ENCODE measurements around the gene MRTFA. TPM values are rescaled to one million over a fixed set of nuclear protein-coding genes. Genes with fewer than 3 reads are reported as not detected.

Gene MRTFA
- total and polyA plus RNA-seq, 4 donors: 7.5 to 22.0 (median 9.6) TPM

DNA sequence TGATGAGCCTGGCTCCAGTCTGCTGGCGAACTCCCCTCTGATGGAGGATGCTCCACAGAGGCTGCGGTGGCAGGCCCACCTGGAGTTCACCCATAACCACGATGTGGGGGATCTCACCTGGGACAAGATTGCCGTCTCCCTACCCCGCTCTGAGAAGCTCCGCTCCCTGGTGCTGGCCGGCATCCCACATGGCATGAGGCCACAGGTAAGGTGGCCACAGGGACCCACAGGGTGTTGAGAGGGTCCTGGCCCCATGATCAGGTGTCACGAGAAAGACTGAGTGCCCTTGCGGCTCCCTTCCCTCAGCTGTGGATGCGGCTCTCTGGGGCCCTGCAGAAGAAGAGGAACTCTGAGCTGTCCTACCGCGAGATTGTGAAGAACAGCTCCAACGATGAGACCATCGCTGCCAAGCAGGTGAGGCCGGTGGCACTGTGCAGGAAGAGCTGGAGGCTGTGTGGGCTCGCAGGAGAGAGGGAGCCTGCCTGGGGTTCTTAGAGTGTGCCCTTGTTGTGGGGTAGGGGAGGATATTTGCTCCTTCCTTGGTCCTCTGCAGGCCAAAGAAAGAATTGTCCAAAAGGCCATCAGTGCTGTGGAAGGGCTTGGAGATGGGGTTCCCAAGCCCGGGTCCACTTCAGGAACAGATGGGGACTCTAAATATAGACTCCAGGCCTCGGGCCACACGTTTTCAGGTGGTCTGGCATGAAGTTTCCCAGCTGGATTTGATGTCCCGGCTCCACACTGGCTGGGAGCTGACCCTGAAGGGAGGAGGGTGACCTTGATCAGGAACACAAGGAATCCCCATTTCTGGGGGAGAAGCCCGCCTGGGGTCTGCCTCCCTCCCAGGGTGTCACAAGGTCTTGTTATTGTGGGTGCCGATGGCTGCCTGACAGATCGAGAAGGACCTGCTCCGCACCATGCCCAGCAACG is 232.0 kb downstream of the MRTFA start:
- no peaks in the 10 kb centered on the region for H3K27me3 ChIP-seq (ENCODE audit: control insufficient read depth in 4 of 4, insufficient read depth in 4 of 4, low read length in 3 of 4)
- H3K9me3 ChIP-seq (ENCODE audit: control insufficient read depth in 4 of 4, low read length in 3 of 4): no peaks in the 10 kb centered on the region
- H3K27ac ChIP-seq (ENCODE audit: low read depth in 1 of 2, low read length in 2 of 2): no peak overlapping the region
- no peak overlapping the region for H3K4me3 ChIP-seq (ENCODE audit: low read depth in 1 of 3, low read length in 3 of 3)
- WGBS: 94% methylated on average over 25 of the region's 25 CpGs
- DNase-seq (ENCODE audit: low spot score): no peak
- H3K4me1 ChIP-seq (ENCODE audit: control insufficient read depth in 4 of 4, insufficient read depth in 4 of 4, low read length in 3 of 4): no peaks in the 10 kb centered on the region
- H3K36me3 ChIP-seq (ENCODE audit: control insufficient read depth in 4 of 4, insufficient read depth in 3 of 4, low read depth in 1 of 4, low read length in 3 of 4): peaks cover 14 to 64% (median 28%) of the 10 kb centered on the region in 4 donors
- H3K9ac ChIP-seq (ENCODE audit: low read depth in 1 of 2, low read length in 2 of 2): no peak overlapping the region
- TF ChIP-seq JUND (IDR thresholded peaks at IDR 0.05) (no peak), EGR1 (IDR thresholded peaks at IDR 0.05; ENCODE audit: low read depth in 2 of 2) (no peak), GABPA (IDR thresholded peaks at IDR 0.05 in 1 of 2, conservative IDR thresholded peaks at IDR 0.05 in 1 of 2) (no peak), RAD21 (IDR thresholded peaks at IDR 0.05) (no peak), TAF1 (conservative IDR thresholded peaks at IDR 0.05) (no peak), NR2F2 (IDR thresholded peaks at IDR 0.05) (no peak), FOXA1 (IDR thresholded peaks at IDR 0.05) (no peak), RXRA (IDR thresholded peaks at IDR 0.05) (no peak), HNF4G (IDR thresholded peaks at IDR 0.05) (no peak), SP1 (IDR thresholded peaks at IDR 0.05) (no peak), FOXA2 (IDR thresholded peaks at IDR 0.05) (no peak), YY1 (IDR thresholded peaks at IDR 0.05) (no peak), HNF4A (conservative IDR thresholded peaks at IDR 0.05) (no peak)
- TF ChIP-seq, protein P1, sequence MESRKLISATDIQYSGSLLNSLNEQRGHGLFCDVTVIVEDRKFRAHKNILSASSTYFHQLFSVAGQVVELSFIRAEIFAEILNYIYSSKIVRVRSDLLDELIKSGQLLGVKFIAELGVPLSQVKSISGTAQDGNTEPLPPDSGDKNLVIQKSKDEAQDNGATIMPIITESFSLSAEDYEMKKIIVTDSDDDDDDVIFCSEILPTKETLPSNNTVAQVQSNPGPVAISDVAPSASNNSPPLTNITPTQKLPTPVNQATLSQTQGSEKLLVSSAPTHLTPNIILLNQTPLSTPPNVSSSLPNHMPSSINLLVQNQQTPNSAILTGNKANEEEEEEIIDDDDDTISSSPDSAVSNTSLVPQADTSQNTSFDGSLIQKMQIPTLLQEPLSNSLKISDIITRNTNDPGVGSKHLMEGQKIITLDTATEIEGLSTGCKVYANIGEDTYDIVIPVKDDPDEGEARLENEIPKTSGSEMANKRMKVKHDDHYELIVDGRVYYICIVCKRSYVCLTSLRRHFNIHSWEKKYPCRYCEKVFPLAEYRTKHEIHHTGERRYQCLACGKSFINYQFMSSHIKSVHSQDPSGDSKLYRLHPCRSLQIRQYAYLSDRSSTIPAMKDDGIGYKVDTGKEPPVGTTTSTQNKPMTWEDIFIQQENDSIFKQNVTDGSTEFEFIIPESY (IDR thresholded peaks at IDR 0.05): no peak
- TF ChIP-seq, protein P2, sequence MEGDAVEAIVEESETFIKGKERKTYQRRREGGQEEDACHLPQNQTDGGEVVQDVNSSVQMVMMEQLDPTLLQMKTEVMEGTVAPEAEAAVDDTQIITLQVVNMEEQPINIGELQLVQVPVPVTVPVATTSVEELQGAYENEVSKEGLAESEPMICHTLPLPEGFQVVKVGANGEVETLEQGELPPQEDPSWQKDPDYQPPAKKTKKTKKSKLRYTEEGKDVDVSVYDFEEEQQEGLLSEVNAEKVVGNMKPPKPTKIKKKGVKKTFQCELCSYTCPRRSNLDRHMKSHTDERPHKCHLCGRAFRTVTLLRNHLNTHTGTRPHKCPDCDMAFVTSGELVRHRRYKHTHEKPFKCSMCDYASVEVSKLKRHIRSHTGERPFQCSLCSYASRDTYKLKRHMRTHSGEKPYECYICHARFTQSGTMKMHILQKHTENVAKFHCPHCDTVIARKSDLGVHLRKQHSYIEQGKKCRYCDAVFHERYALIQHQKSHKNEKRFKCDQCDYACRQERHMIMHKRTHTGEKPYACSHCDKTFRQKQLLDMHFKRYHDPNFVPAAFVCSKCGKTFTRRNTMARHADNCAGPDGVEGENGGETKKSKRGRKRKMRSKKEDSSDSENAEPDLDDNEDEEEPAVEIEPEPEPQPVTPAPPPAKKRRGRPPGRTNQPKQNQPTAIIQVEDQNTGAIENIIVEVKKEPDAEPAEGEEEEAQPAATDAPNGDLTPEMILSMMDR (IDR thresholded peaks at IDR 0.05; ENCODE audit: low read depth, low read length, missing input control): no peak
- TF ChIP-seq, protein P3, sequence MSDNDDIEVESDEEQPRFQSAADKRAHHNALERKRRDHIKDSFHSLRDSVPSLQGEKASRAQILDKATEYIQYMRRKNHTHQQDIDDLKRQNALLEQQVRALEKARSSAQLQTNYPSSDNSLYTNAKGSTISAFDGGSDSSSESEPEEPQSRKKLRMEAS (IDR thresholded peaks at IDR 0.05): no peak
- TF ChIP-seq, protein P4, sequence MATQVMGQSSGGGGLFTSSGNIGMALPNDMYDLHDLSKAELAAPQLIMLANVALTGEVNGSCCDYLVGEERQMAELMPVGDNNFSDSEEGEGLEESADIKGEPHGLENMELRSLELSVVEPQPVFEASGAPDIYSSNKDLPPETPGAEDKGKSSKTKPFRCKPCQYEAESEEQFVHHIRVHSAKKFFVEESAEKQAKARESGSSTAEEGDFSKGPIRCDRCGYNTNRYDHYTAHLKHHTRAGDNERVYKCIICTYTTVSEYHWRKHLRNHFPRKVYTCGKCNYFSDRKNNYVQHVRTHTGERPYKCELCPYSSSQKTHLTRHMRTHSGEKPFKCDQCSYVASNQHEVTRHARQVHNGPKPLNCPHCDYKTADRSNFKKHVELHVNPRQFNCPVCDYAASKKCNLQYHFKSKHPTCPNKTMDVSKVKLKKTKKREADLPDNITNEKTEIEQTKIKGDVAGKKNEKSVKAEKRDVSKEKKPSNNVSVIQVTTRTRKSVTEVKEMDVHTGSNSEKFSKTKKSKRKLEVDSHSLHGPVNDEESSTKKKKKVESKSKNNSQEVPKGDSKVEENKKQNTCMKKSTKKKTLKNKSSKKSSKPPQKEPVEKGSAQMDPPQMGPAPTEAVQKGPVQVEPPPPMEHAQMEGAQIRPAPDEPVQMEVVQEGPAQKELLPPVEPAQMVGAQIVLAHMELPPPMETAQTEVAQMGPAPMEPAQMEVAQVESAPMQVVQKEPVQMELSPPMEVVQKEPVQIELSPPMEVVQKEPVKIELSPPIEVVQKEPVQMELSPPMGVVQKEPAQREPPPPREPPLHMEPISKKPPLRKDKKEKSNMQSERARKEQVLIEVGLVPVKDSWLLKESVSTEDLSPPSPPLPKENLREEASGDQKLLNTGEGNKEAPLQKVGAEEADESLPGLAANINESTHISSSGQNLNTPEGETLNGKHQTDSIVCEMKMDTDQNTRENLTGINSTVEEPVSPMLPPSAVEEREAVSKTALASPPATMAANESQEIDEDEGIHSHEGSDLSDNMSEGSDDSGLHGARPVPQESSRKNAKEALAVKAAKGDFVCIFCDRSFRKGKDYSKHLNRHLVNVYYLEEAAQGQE (IDR thresholded peaks at IDR 0.05): no peak
- TF ChIP-seq, protein P5, sequence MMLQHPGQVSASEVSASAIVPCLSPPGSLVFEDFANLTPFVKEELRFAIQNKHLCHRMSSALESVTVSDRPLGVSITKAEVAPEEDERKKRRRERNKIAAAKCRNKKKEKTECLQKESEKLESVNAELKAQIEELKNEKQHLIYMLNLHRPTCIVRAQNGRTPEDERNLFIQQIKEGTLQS (IDR thresholded peaks at IDR 0.05): no peak
